Measurements from ENCODE around the gene FAT4. TPM values are rescaled to one million over a fixed set of nuclear protein-coding genes. Genes with fewer than 3 reads are reported as not detected.

FAT4 gene, protein sequence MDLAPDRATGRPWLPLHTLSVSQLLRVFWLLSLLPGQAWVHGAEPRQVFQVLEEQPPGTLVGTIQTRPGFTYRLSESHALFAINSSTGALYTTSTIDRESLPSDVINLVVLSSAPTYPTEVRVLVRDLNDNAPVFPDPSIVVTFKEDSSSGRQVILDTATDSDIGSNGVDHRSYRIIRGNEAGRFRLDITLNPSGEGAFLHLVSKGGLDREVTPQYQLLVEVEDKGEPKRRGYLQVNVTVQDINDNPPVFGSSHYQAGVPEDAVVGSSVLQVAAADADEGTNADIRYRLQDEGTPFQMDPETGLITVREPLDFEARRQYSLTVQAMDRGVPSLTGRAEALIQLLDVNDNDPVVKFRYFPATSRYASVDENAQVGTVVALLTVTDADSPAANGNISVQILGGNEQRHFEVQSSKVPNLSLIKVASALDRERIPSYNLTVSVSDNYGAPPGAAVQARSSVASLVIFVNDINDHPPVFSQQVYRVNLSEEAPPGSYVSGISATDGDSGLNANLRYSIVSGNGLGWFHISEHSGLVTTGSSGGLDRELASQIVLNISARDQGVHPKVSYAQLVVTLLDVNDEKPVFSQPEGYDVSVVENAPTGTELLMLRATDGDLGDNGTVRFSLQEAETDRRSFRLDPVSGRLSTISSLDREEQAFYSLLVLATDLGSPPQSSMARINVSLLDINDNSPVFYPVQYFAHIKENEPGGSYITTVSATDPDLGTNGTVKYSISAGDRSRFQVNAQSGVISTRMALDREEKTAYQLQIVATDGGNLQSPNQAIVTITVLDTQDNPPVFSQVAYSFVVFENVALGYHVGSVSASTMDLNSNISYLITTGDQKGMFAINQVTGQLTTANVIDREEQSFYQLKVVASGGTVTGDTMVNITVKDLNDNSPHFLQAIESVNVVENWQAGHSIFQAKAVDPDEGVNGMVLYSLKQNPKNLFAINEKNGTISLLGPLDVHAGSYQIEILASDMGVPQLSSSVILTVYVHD (N-terminal part only)
- total RNA-seq: 17.9 TPM
- long read RNA-seq, partial matches to known transcripts: 3 of 11 reads
- long read RNA-seq, other reads (novel, unspliced or antisense): 8 of 11 reads

GRCh38 chr4:125314676-125315575, at the start of gene FAT4:
Gene FAT4, plus strand, starts transcription at chr4:125314955. Its CDS starts 1,457 bp downstream, at chr4:125316412.
- peaks cover 17% of the 10 kb centered on the region for H3K4me1 ChIP-seq
- peak within 1 kb of the TSS; percentile 85 for H3K27ac ChIP-seq
- intact Hi-C loops (cut with DNase I): loop anchor here (10.0 kb wide), 1 partner anchor 430 kb away; no protein-coding TSS in a partner anchor
- H3K27me3 ChIP-seq: peaks cover 17% of the 10 kb centered on the region
- ATAC-seq: peak; percentile 94
- TF ChIP-seq, protein P1, sequence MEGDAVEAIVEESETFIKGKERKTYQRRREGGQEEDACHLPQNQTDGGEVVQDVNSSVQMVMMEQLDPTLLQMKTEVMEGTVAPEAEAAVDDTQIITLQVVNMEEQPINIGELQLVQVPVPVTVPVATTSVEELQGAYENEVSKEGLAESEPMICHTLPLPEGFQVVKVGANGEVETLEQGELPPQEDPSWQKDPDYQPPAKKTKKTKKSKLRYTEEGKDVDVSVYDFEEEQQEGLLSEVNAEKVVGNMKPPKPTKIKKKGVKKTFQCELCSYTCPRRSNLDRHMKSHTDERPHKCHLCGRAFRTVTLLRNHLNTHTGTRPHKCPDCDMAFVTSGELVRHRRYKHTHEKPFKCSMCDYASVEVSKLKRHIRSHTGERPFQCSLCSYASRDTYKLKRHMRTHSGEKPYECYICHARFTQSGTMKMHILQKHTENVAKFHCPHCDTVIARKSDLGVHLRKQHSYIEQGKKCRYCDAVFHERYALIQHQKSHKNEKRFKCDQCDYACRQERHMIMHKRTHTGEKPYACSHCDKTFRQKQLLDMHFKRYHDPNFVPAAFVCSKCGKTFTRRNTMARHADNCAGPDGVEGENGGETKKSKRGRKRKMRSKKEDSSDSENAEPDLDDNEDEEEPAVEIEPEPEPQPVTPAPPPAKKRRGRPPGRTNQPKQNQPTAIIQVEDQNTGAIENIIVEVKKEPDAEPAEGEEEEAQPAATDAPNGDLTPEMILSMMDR (IDR thresholded peaks at IDR 0.05): no peak
- no peaks in the 10 kb centered on the region for H3K9me3 ChIP-seq
- no peaks in the 10 kb centered on the region for H3K36me3 ChIP-seq
- H3K4me3 ChIP-seq: peak within 1 kb of the TSS; percentile 75
- DNase-seq: peak; percentile 95

DNA sequence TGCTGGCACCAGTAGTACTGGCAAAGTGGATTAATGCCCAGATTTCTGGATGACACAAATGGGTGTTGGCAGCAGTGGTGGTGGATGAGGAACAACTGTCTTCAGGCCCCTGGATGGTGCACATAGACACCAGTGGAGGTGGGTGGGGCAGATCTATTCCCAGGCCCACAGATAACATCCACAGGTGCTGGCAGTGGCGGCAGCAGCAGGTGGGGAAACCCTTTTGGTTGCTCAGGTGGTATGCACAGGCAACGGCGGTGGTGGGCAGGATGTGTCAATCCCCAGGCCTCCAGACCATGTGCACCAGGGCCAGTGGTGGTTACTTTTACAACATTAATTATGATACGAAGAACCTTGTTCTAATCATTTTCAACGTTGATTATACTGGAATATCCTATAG, 48.9 kb upstream of the FAT4 start:
- Histone ChIP-seq H3K9me3 (no peaks in the 10 kb centered on the region), H3K36me3 (no peaks in the 10 kb centered on the region), H3K27ac (no peak overlapping the region), H3K4me3 (no peak overlapping the region), H3K4me1 (no peaks in the 10 kb centered on the region), H3K27me3 (no peaks in the 10 kb centered on the region)
- DNase-seq (no peak), ATAC-seq (no peak)
- intact Hi-C loops (cut with DNase I): no loop called here
- TF ChIP-seq, protein P1 (IDR thresholded peaks at IDR 0.05): no peak

DNA sequence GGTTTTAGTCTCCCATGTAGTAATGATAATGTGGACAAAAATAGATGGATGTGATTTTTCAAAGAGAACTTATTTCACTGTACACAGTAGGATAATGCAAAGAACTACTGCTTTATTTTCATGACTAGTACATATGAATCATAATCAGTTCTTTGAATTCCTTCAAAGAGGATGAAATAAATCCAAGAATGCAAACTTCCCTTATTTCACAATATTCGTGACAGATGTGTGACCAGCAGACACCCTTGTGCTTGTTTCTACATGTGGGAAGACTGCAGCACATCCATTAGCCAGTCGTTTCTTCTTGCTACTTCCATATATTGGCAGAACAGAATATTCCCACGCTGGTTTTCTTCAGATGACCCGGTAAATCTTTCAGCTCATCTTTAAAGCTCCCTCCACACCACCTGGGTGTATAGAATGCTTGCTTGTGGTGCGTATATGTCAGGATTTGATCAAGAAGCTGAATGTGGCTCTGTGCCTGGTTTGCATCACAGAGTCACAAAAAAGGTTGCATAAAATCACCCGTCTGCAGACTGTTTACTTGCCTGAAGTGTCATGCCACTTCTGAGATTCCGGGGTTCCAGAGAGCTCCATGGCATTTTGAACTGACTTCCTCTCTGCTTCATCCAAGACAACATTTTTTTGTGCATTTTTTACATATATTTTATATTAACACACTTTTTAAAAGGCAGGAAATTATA, 47.7 kb upstream of the FAT4 start:
- DNase-seq: no peak
- Histone ChIP-seq H3K27ac (no peak overlapping the region), H3K9me3 (no peaks in the 10 kb centered on the region), H3K4me3 (no peak overlapping the region), H3K36me3 (no peaks in the 10 kb centered on the region), H3K4me1 (no peaks in the 10 kb centered on the region), H3K27me3 (no peaks in the 10 kb centered on the region)
- ATAC-seq: no peak
- intact Hi-C loops (cut with DNase I): no loop called here
- TF ChIP-seq, protein P1 (IDR thresholded peaks at IDR 0.05): no peak

DNA sequence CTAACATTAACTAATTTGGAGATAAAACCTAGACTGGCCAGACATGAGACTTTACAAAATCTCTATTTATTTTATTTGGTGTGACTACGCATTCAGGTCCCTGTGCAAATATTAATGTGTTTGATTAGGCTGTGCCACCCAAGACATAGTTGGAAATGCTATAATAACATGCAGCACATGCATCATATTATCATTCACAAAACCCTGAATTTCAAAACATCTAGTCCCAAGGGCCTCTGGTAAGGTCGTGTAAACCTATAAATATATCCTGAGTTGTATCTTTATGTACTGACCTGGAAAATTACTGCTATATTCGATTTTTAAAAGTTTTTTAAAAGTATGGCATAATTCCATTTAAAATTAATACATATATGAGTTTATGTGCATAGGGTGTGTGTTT, 47.1 kb upstream of the FAT4 start:
- TF ChIP-seq, protein P1 (IDR thresholded peaks at IDR 0.05): no peak
- ATAC-seq (no peak), DNase-seq (no peak)
- Histone ChIP-seq H3K9me3 (no peaks in the 10 kb centered on the region), H3K36me3 (no peaks in the 10 kb centered on the region), H3K27me3 (no peaks in the 10 kb centered on the region), H3K4me1 (no peaks in the 10 kb centered on the region), H3K27ac (no peak overlapping the region), H3K4me3 (no peak overlapping the region)
- intact Hi-C loops (cut with DNase I): no loop called here

Measured in upper lobe of right lung (tissue), 1 donor.